IPS-18a (cell line): ENCODE data around the gene BAIAP2.

Experiments used
- H3K27ac ChIP-seq: one replicate; pipeline ENCODE4 v1.5.1; 2013; ENCODE audit warnings: low read length
- H3K27me3 ChIP-seq: one replicate; pipeline ENCODE4 v1.6.1; 2013; ENCODE audit warnings: mild to moderate bottlenecking, low read length; ENCODE audit not compliant: control insufficient read depth, insufficient read depth
- H3K36me3 ChIP-seq: one replicate; pipeline ENCODE4 v1.6.1; 2013; ENCODE audit warnings: low read depth, low read length; ENCODE audit not compliant: control insufficient read depth
- H3K4me1 ChIP-seq: one replicate; pipeline ENCODE4 v1.6.1; 2013; ENCODE audit warnings: low read depth, low read length; ENCODE audit not compliant: control insufficient read depth
- H3K4me3 ChIP-seq: one replicate; pipeline ENCODE4 v1.5.1; 2013; ENCODE audit warnings: low read length
- H3K9ac ChIP-seq: one replicate; pipeline ENCODE4 v1.6.1; 2013; ENCODE audit warnings: mild to moderate bottlenecking, low read length, moderate library complexity
- H3K9me3 ChIP-seq: one replicate; pipeline ENCODE4 v1.6.1; 2013; ENCODE audit warnings: low read depth, low read length; ENCODE audit not compliant: control insufficient read depth

The BAIAP2 gene

DNA sequence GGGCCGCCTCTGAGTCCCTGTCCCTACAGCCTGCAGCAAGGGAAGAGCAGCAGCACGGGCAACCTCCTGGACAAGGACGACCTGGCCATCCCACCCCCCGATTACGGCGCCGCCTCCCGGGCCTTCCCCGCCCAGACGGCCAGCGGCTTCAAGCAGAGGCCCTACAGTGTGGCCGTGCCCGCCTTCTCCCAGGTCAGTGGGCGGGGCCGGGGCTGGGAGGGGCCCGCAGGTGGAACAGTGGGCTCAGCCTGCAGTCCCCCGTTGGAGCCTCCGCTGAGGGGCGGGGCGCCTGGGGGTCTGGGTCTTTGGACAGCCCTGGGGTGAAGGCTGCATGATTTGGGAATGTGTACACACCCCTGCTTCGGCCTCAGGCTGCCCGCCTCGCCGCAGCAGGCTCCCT, 71.8 kb downstream of the BAIAP2 start:
- H3K27me3 ChIP-seq, result no peaks in the 10 kb centered on the region
- H3K27ac ChIP-seq, result no peak overlapping the region
- H3K9me3 ChIP-seq, result no peaks in the 10 kb centered on the region
- no peaks in the 10 kb centered on the region for H3K36me3 ChIP-seq
- H3K9ac ChIP-seq, result no peak overlapping the region
- no peaks in the 10 kb centered on the region for H3K4me1 ChIP-seq
- H3K4me3 ChIP-seq, result no peak overlapping the region

DNA sequence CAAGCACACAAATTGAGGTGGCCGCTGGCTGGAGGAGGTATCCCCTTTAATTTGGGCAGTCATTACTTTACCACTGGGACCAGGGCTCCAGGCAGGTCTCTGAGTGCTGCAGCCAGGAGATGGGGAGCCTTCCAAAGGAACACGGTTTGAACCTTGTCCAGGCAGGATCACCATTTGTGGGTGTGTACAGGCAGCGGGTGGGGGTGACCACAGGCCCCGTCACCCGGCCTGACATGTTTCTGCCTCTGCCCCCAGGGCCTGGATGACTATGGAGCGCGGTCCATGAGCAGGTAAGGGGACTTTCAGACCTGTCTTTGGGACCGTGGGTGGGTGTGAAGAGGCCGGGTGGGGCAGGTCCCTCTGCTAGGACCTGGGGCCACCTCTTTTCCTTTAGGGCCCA, 73.3 kb downstream of the BAIAP2 start:
- no peak overlapping the region for H3K4me3 ChIP-seq
- no peaks in the 10 kb centered on the region for H3K4me1 ChIP-seq
- H3K27me3 ChIP-seq, result no peaks in the 10 kb centered on the region
- H3K27ac ChIP-seq, result no peak overlapping the region
- H3K36me3 ChIP-seq, result no peaks in the 10 kb centered on the region
- H3K9me3 ChIP-seq, result no peaks in the 10 kb centered on the region
- no peak overlapping the region for H3K9ac ChIP-seq

DNA sequence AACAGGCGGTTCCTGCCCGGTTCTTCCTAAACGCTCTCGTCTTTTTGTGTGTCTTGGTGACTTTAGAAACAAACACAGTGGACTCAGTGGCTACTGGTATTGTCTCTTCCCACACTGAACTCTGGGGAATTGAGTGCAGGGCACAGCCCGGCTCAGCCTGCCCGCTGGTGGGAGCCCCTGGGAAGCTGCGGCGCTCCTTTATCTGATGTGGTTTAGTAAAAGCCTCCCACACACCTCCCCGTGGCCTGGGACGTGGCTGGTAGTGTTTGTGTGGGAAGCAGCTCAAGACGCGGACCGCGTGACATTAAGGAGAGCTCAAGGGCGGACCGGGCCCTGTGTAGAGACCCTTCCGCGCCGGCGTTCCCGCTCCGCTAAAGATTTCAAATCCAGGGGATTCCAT, 75.0 kb downstream of the BAIAP2 start:
- H3K4me1 ChIP-seq, result no peaks in the 10 kb centered on the region
- no peak overlapping the region for H3K9ac ChIP-seq
- no peak overlapping the region for H3K4me3 ChIP-seq
- no peak overlapping the region for H3K27ac ChIP-seq
- H3K9me3 ChIP-seq, result no peaks in the 10 kb centered on the region
- H3K36me3 ChIP-seq, result no peaks in the 10 kb centered on the region
- no peaks in the 10 kb centered on the region for H3K27me3 ChIP-seq

DNA sequence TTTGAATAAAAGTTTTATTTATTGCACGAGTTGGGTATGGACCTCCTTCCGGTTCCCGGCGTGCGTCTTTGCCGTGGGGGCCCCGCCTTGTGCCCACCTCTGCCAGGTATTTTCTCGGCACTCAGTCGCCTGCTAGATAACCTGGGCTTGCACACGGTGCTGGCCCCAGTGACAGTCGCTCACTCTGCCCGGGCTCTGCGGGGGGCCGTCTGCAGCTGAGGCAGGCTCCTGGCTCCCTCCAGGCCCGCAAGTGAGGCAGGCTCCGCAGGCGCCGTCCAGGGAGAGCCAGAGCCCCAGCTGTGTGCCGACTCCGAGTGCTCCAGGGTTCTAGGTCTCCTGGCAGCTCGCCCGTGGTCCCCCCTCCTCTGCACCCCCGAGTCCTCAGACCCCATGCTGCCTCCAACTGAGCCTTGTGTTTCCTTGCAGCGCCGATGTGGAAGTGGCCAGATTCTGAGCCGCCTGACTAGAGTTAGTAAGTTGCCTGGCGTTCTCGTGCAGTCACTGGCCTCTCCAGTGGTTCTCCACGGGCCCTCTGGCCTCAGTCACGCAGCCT, 75.6 kb downstream of the BAIAP2 start:
- H3K9me3 ChIP-seq, result no peaks in the 10 kb centered on the region
- H3K9ac ChIP-seq, result no peak overlapping the region
- no peaks in the 10 kb centered on the region for H3K36me3 ChIP-seq
- H3K4me1 ChIP-seq, result no peaks in the 10 kb centered on the region
- H3K27ac ChIP-seq, result no peak overlapping the region
- H3K4me3 ChIP-seq, result no peak overlapping the region
- H3K27me3 ChIP-seq, result no peaks in the 10 kb centered on the region

DNA sequence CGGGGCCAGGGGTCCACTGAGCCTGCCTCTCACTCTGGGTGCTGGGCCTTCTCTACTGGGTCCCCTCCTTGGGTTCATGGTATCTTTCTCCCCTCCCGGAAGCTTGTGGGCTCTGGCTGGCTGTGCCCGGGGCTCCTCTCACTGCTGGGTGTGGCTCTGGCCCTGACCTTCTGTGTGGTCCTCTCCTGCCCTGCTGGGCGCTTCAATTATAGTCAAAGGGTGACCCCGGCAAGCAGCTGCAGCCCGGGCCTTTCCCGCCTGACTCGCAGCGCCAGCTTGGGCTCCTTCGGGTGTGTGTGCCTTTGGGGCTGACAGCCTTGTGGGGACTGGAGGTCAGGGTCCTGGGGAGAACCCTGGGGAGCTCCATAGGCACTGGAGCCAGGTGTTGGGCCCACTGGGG, 76.1 kb downstream of the BAIAP2 start:
- H3K36me3 ChIP-seq, result no peaks in the 10 kb centered on the region
- H3K4me3 ChIP-seq, result no peak overlapping the region
- H3K9ac ChIP-seq, result no peak overlapping the region
- no peaks in the 10 kb centered on the region for H3K4me1 ChIP-seq
- no peaks in the 10 kb centered on the region for H3K9me3 ChIP-seq
- H3K27me3 ChIP-seq, result no peaks in the 10 kb centered on the region
- no peak overlapping the region for H3K27ac ChIP-seq

DNA sequence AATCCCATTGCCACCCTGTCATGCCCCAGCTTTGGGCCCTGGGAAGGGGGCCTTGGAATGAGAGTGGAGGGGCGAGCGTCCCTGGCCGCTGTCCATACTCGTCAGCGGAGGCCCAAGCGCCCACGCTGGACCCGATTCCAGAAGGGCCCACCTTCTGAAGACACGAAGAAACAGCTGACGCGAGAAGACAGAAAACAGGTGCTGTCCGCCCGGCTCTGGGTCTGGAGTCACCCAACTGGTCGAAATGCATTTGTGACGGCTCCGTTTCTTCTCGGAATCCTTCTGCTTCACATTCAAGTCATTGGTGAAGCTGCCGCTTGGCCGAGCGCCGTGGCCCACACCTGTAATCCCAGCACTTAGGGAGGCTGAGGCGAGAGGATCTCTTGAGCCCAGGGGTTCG, 77.5 kb downstream of the BAIAP2 start:
- no peak overlapping the region for H3K27ac ChIP-seq
- no peak overlapping the region for H3K4me3 ChIP-seq
- no peaks in the 10 kb centered on the region for H3K27me3 ChIP-seq
- H3K4me1 ChIP-seq, result no peaks in the 10 kb centered on the region
- H3K36me3 ChIP-seq, result no peaks in the 10 kb centered on the region
- H3K9me3 ChIP-seq, result no peaks in the 10 kb centered on the region
- H3K9ac ChIP-seq, result no peak overlapping the region

DNA sequence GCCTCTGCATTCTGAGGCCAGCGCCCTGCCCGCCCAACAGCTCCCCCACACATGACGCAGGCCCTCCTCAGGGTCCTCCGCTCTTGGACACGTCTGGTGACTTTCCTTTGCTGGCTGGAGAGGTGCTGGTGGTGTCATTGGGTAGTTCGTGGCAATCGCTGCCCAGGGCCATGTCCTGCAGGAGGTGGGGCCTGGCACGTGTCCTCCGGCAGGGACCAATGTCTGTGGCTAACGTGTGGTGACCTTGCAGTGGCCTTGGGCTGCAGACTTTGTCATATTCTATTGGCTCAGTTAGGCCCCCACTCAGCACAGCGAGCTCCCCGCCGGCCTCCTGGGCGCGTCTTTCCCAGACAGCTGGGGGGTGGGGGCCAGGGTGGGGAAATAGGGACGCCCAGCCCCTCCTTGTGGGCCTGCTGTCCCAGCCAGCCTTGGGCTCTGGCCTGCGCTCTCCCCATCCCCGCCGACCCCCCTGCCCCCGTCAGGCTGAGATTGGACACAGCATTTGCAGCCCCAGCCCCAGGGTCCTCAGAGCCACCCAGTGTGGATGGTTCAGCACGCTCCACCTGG, 78.3 kb downstream of the BAIAP2 start:
- Histone ChIP-seq H3K27me3 (no peaks in the 10 kb centered on the region), H3K36me3 (no peaks in the 10 kb centered on the region)

DNA sequence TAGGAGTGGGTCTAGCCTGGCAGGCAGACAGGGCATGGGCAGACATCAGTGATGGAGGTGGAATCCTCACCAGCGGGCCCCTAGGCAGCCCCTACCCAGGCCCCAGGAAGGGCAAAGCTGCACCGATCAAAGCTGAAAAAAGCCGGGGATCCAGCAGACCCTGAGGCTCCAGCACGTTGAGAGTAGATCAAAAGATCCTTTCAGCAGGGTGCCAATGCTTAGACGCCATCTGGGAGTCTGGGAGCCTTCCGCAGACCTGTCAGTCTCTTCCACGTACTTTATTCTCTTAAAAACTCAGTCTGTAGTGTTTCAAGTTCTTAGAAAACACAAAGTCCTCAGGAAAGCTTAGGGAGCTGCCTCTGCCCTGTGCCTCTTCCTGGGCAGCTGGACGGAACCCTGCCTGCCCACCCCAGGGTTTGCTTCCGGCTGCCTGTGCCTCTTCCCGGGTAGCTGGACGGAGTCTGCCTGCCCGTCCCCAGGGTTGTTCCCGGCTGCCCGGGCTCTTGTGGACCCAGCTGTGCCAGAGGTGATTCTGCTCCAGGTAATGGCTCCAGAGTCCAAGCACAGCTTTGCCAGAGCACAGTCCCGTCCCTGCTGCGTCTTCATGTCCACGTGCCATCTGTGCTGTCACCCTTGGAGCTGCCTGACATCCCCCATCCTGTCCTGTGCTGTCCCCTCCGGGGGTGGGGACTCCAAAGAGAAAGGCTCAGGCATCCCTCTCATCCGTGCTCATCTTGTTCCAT, 79.6 kb downstream of the BAIAP2 start:
- no peaks in the 10 kb centered on the region for H3K36me3 ChIP-seq
- no peaks in the 10 kb centered on the region for H3K27me3 ChIP-seq
- no peak overlapping the region for H3K27ac ChIP-seq
- no peaks in the 10 kb centered on the region for H3K9me3 ChIP-seq
- H3K4me1 ChIP-seq, result no peaks in the 10 kb centered on the region
- no peak overlapping the region for H3K9ac ChIP-seq
- H3K4me3 ChIP-seq, result no peak overlapping the region

More for the DNA sequence above, 78.3 kb downstream of the BAIAP2 start:
- Histone ChIP-seq H3K4me3 (no peak overlapping the region), H3K4me1 (no peaks in the 10 kb centered on the region), H3K9me3 (no peaks in the 10 kb centered on the region), H3K9ac (no peak overlapping the region), H3K27ac (no peak overlapping the region)

DNA sequence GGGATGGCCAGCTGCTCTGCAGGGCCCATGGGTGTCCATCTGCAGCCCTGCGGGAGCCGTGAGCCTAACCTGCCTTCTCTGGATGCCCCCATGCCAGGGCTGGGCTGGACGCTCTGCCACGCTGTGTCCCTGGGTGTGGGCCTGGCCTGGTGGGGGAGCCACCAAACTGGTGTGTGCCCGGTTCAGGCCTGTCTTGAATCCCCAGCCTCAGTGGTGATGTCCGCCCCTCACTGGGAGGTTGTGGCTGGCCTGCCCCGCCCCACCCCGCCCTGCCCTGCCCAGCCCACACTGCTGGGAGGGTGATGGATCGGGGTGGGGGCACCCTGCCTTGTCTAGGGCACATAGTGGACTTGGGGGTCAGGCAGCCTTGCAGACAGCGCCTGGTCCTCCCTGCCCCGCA, 80.3 kb downstream of the BAIAP2 start:
- Histone ChIP-seq H3K4me3 (no peak overlapping the region), H3K9ac (no peak overlapping the region), H3K36me3 (no peaks in the 10 kb centered on the region), H3K4me1 (no peaks in the 10 kb centered on the region), H3K9me3 (no peaks in the 10 kb centered on the region), H3K27me3 (no peaks in the 10 kb centered on the region), H3K27ac (no peak overlapping the region)

DNA sequence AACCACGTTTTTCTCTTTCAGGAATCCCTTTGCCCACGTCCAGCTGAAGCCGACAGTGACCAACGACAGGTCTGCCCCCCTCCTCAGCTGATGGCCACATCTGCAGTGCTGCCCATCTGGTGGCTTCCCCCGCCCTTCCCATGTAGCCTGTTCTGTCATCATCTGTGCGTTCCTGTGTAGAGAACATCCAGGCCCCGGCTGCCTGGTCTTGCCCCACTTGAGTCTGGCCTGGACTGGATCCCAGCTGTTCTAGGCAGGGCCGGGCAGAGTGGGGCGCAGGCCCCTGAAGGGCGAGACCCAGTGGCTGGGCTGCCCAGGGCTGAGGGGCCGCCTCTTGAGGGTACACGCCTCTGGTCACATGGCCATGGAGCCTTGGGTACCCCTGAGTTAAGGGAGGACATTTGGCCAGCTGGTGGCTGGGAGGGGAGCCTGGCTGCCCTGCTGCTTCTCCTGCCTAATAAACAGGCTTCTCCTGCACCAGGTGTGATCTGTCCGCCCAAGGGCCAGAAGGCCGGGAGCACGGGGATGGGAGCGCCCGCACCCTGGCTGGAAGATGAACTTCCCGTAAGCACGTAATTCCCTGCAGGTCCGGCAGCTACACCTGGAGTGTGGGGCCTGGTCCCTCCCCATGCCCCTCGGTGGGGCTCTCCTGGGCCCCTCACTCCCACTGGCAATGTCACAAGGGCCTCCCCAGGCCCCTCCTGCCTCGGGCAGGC, 81.0 kb downstream of the BAIAP2 start:
- H3K27me3 ChIP-seq, result no peaks in the 10 kb centered on the region
- H3K4me1 ChIP-seq, result no peaks in the 10 kb centered on the region
- no peak overlapping the region for H3K9ac ChIP-seq
- no peak overlapping the region for H3K4me3 ChIP-seq
- no peaks in the 10 kb centered on the region for H3K9me3 ChIP-seq
- H3K36me3 ChIP-seq, result no peaks in the 10 kb centered on the region
- no peak overlapping the region for H3K27ac ChIP-seq

DNA sequence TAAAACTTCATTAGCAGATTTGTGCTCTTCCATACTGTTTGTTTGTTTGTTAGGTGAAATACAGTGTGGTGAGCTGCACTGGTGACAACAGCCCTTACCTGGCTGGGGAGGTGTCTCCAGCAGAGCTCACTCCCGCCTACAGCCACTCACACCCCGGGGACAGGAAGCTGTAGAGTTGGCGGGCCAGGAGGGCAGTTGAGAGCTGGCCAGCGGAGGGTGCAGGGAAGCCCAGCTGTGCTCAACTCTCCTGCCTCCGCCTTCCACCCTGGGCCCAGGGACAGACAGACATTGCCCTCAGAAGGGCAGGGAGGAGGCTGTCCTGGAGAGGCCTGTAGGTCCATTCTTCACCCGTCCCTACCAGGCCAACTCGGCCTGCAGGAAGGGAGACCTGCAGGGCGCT, 81.8 kb downstream of the BAIAP2 start:
- no peak overlapping the region for H3K4me3 ChIP-seq
- H3K27ac ChIP-seq, result no peak overlapping the region
- H3K9me3 ChIP-seq, result no peaks in the 10 kb centered on the region
- H3K36me3 ChIP-seq, result no peaks in the 10 kb centered on the region
- H3K4me1 ChIP-seq, result no peaks in the 10 kb centered on the region
- no peak overlapping the region for H3K9ac ChIP-seq
- no peaks in the 10 kb centered on the region for H3K27me3 ChIP-seq
